Measurements from ENCODE around the gene PXT1.

PXT1 gene

DNA sequence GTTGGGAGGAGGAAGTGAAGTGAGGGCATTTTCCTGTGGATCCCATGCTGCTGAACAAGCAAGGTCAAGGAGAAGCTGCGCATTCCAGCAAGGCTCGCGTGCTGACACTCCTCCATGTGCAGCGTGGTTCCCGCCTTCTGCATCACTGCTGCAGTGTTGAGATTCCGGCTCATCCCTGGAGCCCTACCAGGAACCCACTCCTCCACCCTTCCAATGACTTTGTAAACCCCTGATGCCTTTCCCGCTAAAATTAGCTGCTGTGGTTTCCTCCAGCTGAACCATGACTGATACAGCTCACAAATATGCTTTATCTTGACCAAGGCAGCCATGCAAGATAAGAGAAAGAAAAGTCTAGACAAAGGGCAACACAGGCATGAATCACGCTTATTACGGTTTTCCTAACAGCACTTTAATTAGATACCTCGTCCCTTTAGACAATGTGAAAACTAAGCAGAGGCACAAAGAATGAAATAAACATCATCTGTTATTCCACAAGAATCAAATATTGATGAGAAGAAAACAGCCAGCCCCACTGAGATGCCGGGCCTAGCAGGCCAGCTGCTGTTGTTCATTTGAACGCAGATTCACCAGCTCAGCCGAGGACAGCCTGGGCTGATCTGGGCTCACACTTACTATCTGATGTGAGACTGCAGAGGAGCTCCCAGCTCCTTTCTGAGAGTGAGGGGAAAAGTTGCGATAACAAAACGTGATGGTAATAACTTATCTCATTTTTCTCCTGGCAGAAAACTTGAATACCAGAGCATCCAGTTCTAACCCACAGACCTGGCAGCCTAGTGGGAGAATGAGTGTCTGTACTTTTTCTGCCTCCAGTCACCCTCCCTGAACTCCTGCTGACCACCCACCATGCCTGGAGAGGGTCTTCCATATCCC, 91.7 kb downstream of the PXT1 start:
- no peak overlapping the region for H3K27ac ChIP-seq (ENCODE audit: low read depth, low read length)
- H3K4me1 ChIP-seq (ENCODE audit: insufficient read depth, low read length) = no peaks in the 10 kb centered on the region
- peaks cover 4% of the 10 kb centered on the region for H3K9me3 ChIP-seq (ENCODE audit: low read length)
- no peaks in the 10 kb centered on the region for H3K27me3 ChIP-seq (ENCODE audit: control insufficient read depth in 1 of 2, insufficient read depth in 2 of 2, low read length in 2 of 2)
- no peaks in the 10 kb centered on the region for H3K36me3 ChIP-seq (ENCODE audit: insufficient read depth, low read length)
- no peak overlapping the region for H3K9ac ChIP-seq (ENCODE audit: low read length)
- H3K4me3 ChIP-seq (ENCODE audit: low read depth in 1 of 2, low read length in 2 of 2) = no peak overlapping the region

GRCh38 chr6:36350082-36350481, 92.6 kb downstream of the PXT1 start:
- Histone ChIP-seq H3K4me1 (ENCODE audit: insufficient read depth, low read length) (no peaks in the 10 kb centered on the region), H3K4me3 (ENCODE audit: low read depth in 1 of 2, low read length in 2 of 2) (no peak overlapping the region), H3K9ac (ENCODE audit: low read length) (no peak overlapping the region), H3K27ac (ENCODE audit: low read depth, low read length) (no peak overlapping the region), H3K36me3 (ENCODE audit: insufficient read depth, low read length) (no peaks in the 10 kb centered on the region), H3K27me3 (ENCODE audit: control insufficient read depth in 1 of 2, insufficient read depth in 2 of 2, low read length in 2 of 2) (no peaks in the 10 kb centered on the region), H3K9me3 (ENCODE audit: low read length) (peaks cover 4% of the 10 kb centered on the region)

GRCh38 chr6:36349240-36349639, 93.4 kb downstream of the PXT1 start:
- no peaks in the 10 kb centered on the region for H3K36me3 ChIP-seq (ENCODE audit: insufficient read depth, low read length)
- H3K27me3 ChIP-seq (ENCODE audit: control insufficient read depth in 1 of 2, insufficient read depth in 2 of 2, low read length in 2 of 2) = no peaks in the 10 kb centered on the region
- H3K9ac ChIP-seq (ENCODE audit: low read length) = no peak overlapping the region
- H3K9me3 ChIP-seq (ENCODE audit: low read length) = peaks cover 4% of the 10 kb centered on the region
- no peak overlapping the region for H3K27ac ChIP-seq (ENCODE audit: low read depth, low read length)
- no peaks in the 10 kb centered on the region for H3K4me1 ChIP-seq (ENCODE audit: insufficient read depth, low read length)
- no peak overlapping the region for H3K4me3 ChIP-seq (ENCODE audit: low read depth in 1 of 2, low read length in 2 of 2)

DNA sequence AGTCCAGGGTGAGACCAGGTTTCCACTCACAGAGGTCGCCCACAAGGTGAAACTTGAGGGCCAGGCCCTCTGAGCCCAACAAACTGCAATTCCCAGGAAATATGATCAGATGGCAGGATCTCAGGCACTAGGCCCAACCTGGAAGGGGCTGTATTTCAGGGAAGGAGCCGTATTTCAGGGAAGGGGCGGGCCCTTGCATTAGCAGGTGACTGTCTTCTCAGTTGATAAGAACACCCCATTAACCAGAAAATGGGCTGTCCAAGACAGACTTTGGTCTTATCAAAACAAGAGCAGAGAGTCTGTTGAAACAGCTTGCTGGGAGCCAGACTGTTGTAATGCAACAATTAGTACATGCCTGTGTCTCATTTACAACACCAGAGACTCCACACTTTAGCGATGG, 95.0 kb downstream of the PXT1 start:
- Histone ChIP-seq H3K4me3 (ENCODE audit: low read depth in 1 of 2, low read length in 2 of 2) (no peak overlapping the region), H3K36me3 (ENCODE audit: insufficient read depth, low read length) (no peaks in the 10 kb centered on the region), H3K27ac (ENCODE audit: low read depth, low read length) (no peak overlapping the region), H3K9me3 (ENCODE audit: low read length) (peaks cover 3% of the 10 kb centered on the region), H3K4me1 (ENCODE audit: insufficient read depth, low read length) (no peaks in the 10 kb centered on the region), H3K27me3 (ENCODE audit: control insufficient read depth in 1 of 2, insufficient read depth in 2 of 2, low read length in 2 of 2) (no peaks in the 10 kb centered on the region), H3K9ac (ENCODE audit: low read length) (no peak overlapping the region)

DNA sequence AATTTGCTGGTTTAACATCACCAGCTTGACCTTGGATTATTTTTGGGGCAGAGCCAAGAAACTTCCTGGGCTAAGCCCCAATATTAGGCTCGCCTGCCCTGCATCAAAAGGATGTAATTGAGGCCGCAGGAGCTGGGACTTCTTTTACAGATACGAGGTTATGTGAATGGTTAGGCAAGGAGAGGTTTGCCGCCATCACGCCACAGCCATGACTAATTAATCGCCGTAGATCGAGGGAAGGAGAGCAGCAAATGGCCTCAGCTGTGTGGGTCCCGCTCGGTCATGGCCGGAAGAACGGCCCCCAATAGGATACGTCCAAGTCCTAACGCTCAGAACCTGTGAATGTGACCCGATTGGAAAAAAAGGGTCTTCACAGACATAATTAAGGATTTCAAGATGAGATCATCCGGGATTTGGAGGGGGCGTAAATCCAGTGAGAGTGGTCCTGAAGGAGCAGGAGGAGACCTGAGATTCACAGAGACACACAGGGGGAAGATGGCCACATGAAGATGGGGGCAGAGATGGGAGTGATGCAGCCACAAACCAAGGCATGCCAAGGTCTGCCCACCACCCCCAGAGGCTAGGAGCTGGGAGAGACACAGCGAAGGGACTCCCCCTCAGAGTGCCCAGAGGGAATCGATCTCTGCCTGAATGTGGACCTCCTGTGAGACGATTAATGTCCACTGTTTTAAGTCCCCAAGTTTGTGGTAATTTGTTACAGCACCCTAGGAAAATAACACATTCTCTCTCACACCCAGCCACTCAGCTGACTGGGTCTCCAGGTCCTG, 96.0 kb downstream of the PXT1 start:
- H3K27ac ChIP-seq (ENCODE audit: low read depth, low read length) = no peak overlapping the region
- no peaks in the 10 kb centered on the region for H3K36me3 ChIP-seq (ENCODE audit: insufficient read depth, low read length)
- no peaks in the 10 kb centered on the region for H3K4me1 ChIP-seq (ENCODE audit: insufficient read depth, low read length)
- no peaks in the 10 kb centered on the region for H3K27me3 ChIP-seq (ENCODE audit: control insufficient read depth in 1 of 2, insufficient read depth in 2 of 2, low read length in 2 of 2)
- H3K4me3 ChIP-seq (ENCODE audit: low read depth in 1 of 2, low read length in 2 of 2) = no peak overlapping the region
- no peaks in the 10 kb centered on the region for H3K9me3 ChIP-seq (ENCODE audit: low read length)
- no peak overlapping the region for H3K9ac ChIP-seq (ENCODE audit: low read length)

GRCh38 chr6:36345681-36346466, 96.8 kb downstream of the PXT1 start:
- Histone ChIP-seq H3K27me3 (ENCODE audit: control insufficient read depth in 1 of 2, insufficient read depth in 2 of 2, low read length in 2 of 2) (no peaks in the 10 kb centered on the region), H3K9me3 (ENCODE audit: low read length) (no peaks in the 10 kb centered on the region), H3K4me3 (ENCODE audit: low read depth in 1 of 2, low read length in 2 of 2) (no peak overlapping the region), H3K36me3 (ENCODE audit: insufficient read depth, low read length) (no peaks in the 10 kb centered on the region), H3K4me1 (ENCODE audit: insufficient read depth, low read length) (peaks cover 1% of the 10 kb centered on the region), H3K27ac (ENCODE audit: low read depth, low read length) (no peak overlapping the region), H3K9ac (ENCODE audit: low read length) (no peak overlapping the region)

- H3K27ac ChIP-seq (ENCODE audit: low read depth, low read length) = no peak overlapping the region
- no peaks in the 10 kb centered on the region for H3K27me3 ChIP-seq (ENCODE audit: control insufficient read depth in 1 of 2, insufficient read depth in 2 of 2, low read length in 2 of 2)
- peaks cover 7% of the 10 kb centered on the region for H3K4me1 ChIP-seq (ENCODE audit: insufficient read depth, low read length)
- H3K4me3 ChIP-seq (ENCODE audit: low read depth in 1 of 2, low read length in 2 of 2) = no peak overlapping the region
- H3K9ac ChIP-seq (ENCODE audit: low read length) = no peak overlapping the region
- no peaks in the 10 kb centered on the region for H3K9me3 ChIP-seq (ENCODE audit: low read length)
- no peaks in the 10 kb centered on the region for H3K36me3 ChIP-seq (ENCODE audit: insufficient read depth, low read length)
These were observed 99.5 kb downstream of the PXT1 start for GRCh38 chr6:36343109-36343680.

GRCh38 chr6:36340618-36341454, 101.8 kb downstream of the PXT1 start:
- Histone ChIP-seq H3K27ac (ENCODE audit: low read depth, low read length) (no peak overlapping the region), H3K4me3 (ENCODE audit: low read depth in 1 of 2, low read length in 2 of 2) (peak overlapping the region in 1 of 2 donors; percentile 37), H3K27me3 (ENCODE audit: control insufficient read depth in 1 of 2, insufficient read depth in 2 of 2, low read length in 2 of 2) (no peaks in the 10 kb centered on the region), H3K4me1 (ENCODE audit: insufficient read depth, low read length) (peaks cover 7% of the 10 kb centered on the region), H3K36me3 (ENCODE audit: insufficient read depth, low read length) (no peaks in the 10 kb centered on the region), H3K9me3 (ENCODE audit: low read length) (no peaks in the 10 kb centered on the region), H3K9ac (ENCODE audit: low read length) (peak overlapping the region; percentile 20)

Data from muscle layer of colon (tissue), 2 donors.